Stromal cell of bone marrow (primary cell): ENCODE measurements around the gene HS3ST3B1.

Experiments
- DNase-seq: peaks from one replicate; pipeline ENCODE4 v3.0.0-alpha.2; 2012; ENCODE audit warnings: low read depth

Gene HS3ST3B1

GRCh38 chr17:14321476-14321949, 20.6 kb downstream of the HS3ST3B1 start:
- DNase-seq = no peak

GRCh38 chr17:14321980-14322776, 21.3 kb downstream of the HS3ST3B1 start:
- DNase-seq = no peak

- DNase-seq = no peak
These were observed 22.7 kb downstream of the HS3ST3B1 start for GRCh38 chr17:14323522-14323981.

- no peak for DNase-seq
These were observed 24.8 kb downstream of the HS3ST3B1 start for GRCh38 chr17:14325618-14326167.

GRCh38 chr17:14329900-14330491, 29.1 kb downstream of the HS3ST3B1 start:
- DNase-seq = no peak

GRCh38 chr17:14330492-14330962, 29.6 kb downstream of the HS3ST3B1 start:
- peak; percentile 38 for DNase-seq

- DNase-seq = no peak
These were observed 30.5 kb downstream of the HS3ST3B1 start for GRCh38 chr17:14331225-14331981.

GRCh38 chr17:14331982-14332298, 31.1 kb downstream of the HS3ST3B1 start:
- no peak for DNase-seq

GRCh38 chr17:14332331-14332730, 31.4 kb downstream of the HS3ST3B1 start:
- DNase-seq = no peak

- DNase-seq = no peak
These were observed 32.6 kb downstream of the HS3ST3B1 start for GRCh38 chr17:14333506-14333905.

GRCh38 chr17:14334276-14334840, 33.5 kb downstream of the HS3ST3B1 start:
- no peak for DNase-seq

GRCh38 chr17:14334919-14335318, 34.0 kb downstream of the HS3ST3B1 start:
- DNase-seq = no peak

GRCh38 chr17:14336418-14336817, 35.5 kb downstream of the HS3ST3B1 start:
- no peak for DNase-seq

GRCh38 chr17:14337596-14338079, 36.8 kb downstream of the HS3ST3B1 start:
- no peak for DNase-seq

GRCh38 chr17:14340857-14341754, 40.2 kb downstream of the HS3ST3B1 start:
- DNase-seq = no peak

- no peak for DNase-seq
These were observed 41.0 kb downstream of the HS3ST3B1 start for GRCh38 chr17:14341866-14342265.

- no peak for DNase-seq
These were observed 45.9 kb downstream of the HS3ST3B1 start for GRCh38 chr17:14346801-14347200.

- DNase-seq = no peak
These were observed 50.6 kb downstream of the HS3ST3B1 start for GRCh38 chr17:14351493-14351892.

GRCh38 chr17:14352136-14352535, 51.3 kb downstream of the HS3ST3B1 start:
- DNase-seq = no peak

GRCh38 chr17:14353861-14354474, 53.1 kb downstream of the HS3ST3B1 start:
- DNase-seq = no peak
